Measurements from ENCODE around the gene NCR1. TPM values are rescaled to one million over a fixed set of nuclear protein-coding genes. Genes with fewer than 3 reads are reported as not detected.
"Not testable (repeated sequence)": the region's sequence is repeated elsewhere in the genome, so short reads cannot be mapped to it uniquely, and the experiment has no call there.

Gene NCR1
- total RNA-seq, result not detected in 2 replicates

DNA sequence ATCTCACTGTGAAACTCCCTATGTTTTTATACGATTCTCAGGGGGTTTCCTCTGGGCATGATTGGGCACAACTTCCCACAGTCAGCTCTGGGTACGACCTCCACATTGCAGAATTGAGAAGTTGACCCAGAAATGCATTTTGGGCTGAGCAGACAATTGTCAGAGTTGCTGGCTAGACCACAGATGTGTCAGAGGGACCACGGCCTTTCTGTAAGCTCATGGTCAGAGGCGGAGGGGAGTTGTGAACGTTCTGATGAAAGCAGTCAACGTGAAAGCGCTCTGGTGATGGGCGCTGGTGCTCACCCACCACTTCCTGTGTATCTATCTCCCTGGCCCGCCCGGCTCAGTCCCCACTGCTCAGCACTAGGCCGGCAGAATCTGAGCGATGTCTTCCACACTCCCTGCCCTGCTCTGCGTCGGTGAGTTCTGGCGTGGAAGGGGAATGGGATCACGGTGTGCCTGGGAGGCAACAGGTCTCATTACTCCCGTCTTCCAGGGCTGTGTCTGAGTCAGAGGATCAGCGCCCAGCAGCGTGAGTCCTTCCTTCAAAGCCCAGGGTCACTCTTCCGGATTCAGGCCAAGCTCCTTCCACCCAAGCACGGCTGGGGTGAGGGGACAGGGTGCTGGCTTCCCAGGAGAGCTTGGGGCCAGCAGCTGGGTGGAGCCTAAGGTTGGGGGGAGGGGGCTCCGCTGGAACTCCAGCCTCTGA, at the start of gene NCR1:
Gene NCR1 (plus strand): TSS at position 346 of the 709 bp plus-strand sequence. CDS start 40 bp downstream, at position 386.
- Mint-ChIP-seq H3K36me3 (ENCODE audit: low read depth) (no peaks in the 10 kb centered on the region), H3K9me3 (no peaks in the 10 kb centered on the region), H3K4me3 (no peak within 1 kb of the TSS), H3K27ac (no peak within 1 kb of the TSS), H3K4me1 (no peaks in the 10 kb centered on the region), H3K27me3 (peaks cover 2% of the 10 kb centered on the region)
- no peak for DNase-seq
- intact Hi-C loops (cut with micrococcal nuclease), result no loop called here

DNA sequence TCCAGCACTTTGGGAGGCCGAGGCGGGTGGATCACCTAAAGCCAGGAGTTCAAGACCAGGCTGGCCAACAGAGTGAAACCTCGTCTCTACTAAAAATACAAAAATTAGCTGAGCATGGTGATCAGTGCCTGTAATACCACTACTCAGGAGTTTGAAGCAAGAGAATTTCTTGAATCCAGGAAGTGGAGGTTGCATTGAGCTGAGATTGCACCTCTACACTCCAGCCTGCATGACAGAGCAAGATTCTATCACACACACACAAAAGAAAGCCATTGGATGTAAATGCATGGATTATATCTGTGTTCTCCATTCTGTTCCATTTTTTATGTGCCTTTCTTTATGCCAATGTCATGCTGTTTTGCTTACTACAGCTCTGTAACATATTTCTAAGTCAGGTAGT, 47.5 kb upstream of the NCR1 start:
- intact Hi-C loops (cut with micrococcal nuclease); H3K4me3 Mint-ChIP-seq; H3K27ac Mint-ChIP-seq; H3K27me3 Mint-ChIP-seq; H3K9me3 Mint-ChIP-seq; H3K4me1 Mint-ChIP-seq; H3K36me3 Mint-ChIP-seq (ENCODE audit: low read depth); DNase-seq: not testable (repeated sequence)

DNA sequence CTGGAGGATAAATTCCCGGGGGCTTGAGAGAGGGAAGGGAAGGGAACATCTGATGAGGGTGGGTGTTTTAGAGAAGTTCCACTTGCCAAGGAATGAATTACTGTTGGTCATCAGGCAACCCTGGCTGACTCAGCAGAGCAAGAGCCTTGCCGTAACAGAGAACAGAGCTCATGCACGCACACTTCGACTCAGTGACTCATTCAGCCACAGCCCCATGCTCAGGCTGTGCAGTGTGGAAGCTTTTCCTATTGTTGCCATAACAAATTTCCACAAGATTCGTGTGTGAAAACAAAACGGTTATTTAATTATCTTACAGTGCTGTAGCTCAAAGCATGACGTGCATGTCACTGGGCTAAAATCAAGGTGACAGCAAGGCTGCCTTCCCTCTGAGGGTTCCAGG, 46.5 kb upstream of the NCR1 start:
- H3K4me1 Mint-ChIP-seq; H3K9me3 Mint-ChIP-seq; H3K27me3 Mint-ChIP-seq; H3K4me3 Mint-ChIP-seq; intact Hi-C loops (cut with micrococcal nuclease); DNase-seq; H3K27ac Mint-ChIP-seq; H3K36me3 Mint-ChIP-seq (ENCODE audit: low read depth): not testable (repeated sequence)

DNA sequence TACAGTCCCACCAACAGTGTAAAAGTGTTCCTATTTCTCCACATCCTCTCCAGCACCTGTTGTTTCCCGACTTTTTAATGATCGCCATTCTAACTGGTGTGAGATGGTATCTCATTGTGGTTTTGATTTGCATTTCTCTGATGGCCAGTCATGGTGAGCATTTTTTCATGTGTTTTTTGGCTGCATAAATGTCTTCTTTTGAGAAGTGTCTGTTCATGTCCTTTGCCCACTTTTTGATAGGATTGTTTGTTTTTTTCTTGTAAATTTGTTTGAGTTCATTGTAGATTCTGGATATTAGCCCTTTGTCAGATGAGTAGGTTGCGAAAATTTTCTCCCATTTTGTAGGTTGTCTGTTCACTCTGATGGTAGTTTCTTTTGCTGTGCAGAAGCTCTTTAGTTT, 42.5 kb upstream of the NCR1 start:
- H3K4me1 Mint-ChIP-seq; H3K4me3 Mint-ChIP-seq; H3K27me3 Mint-ChIP-seq; DNase-seq; H3K9me3 Mint-ChIP-seq; H3K27ac Mint-ChIP-seq; H3K36me3 Mint-ChIP-seq (ENCODE audit: low read depth); intact Hi-C loops (cut with micrococcal nuclease): not testable (repeated sequence)

DNA sequence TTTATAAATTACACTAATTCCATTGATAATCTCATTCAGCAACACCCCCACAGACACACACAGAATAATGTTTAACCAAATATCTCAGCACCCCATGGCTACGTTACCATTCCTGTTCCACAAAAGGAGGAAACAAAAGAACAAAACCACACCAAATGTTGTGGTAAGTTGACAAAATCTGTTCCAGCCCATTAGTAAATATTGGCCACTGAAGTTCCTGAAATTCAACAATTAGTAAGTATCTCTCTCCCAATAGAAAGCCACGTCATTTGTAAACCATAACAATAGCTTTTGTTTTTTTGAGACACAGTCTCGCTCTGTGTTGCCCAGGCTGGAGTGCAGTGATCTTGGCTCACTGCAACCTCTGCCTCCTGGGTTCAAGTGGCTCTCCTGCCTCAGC, 34.3 kb upstream of the NCR1 start:
- Mint-ChIP-seq H3K27me3 (peaks cover 3% of the 10 kb centered on the region), H3K4me3 (no peak overlapping the region), H3K36me3 (ENCODE audit: low read depth) (no peaks in the 10 kb centered on the region), H3K4me1 (peaks cover 3% of the 10 kb centered on the region), H3K27ac (no peak overlapping the region), H3K9me3 (no peaks in the 10 kb centered on the region)
- intact Hi-C loops (cut with micrococcal nuclease), result no loop called here
- no peak for DNase-seq

DNA sequence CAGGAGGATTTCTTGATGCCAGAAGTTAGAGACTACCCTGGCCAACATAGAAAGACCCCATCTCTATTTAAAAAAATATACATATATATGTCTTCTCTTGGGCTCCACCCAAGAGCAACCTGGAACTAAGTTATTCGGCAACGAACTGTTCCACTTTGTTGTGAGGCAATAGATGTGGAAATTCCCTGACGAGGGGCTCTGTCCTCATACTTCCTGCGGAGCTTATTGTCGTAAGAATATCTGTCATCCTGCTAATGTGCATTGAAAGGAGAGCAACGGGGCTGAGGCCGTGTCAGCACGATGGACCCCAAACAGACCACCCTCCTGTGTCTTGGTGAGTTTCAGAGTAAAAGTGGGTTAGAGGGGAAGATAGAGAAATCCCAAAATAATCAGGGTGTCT, 32.0 kb upstream of the NCR1 start, which contains the start of gene FCAR:
Gene FCAR (plus strand): TSS at position 246 of the 400 bp plus-strand sequence. CDS start 55 bp downstream, at position 301.
- Mint-ChIP-seq H3K4me3 (no peak within 1 kb of the TSS), H3K9me3 (no peaks in the 10 kb centered on the region), H3K4me1 (peaks cover 3% of the 10 kb centered on the region), H3K27ac (no peak within 1 kb of the TSS), H3K27me3 (peaks cover 7% of the 10 kb centered on the region), H3K36me3 (ENCODE audit: low read depth) (no peaks in the 10 kb centered on the region)
- no peak for DNase-seq
- intact Hi-C loops (cut with micrococcal nuclease), result no loop called here

DNA sequence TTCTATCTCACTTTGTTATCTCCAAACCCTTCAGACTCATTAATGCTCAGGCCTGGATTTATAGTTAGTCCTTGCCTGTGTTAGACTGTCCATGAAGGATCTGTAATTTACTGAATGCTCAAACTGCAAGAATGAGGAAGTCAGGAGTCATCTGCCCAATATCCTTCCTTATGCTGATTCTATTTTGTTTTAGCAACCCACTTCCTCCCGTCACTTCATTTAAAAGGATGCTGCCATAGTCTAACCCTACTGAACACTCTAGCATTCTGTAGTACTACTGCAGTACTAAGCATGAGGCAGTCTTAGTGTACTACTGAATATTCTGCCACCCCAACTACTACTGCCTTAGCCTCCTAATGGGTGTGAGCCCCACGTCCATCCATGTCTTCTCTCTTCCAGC, 30.4 kb upstream of the NCR1 start:
- Mint-ChIP-seq H3K27me3 (peaks cover 11% of the 10 kb centered on the region), H3K4me1 (peaks cover 3% of the 10 kb centered on the region), H3K27ac (no peak overlapping the region), H3K9me3 (no peaks in the 10 kb centered on the region), H3K36me3 (ENCODE audit: low read depth) (no peaks in the 10 kb centered on the region), H3K4me3 (no peak overlapping the region)
- no peak for DNase-seq
- intact Hi-C loops (cut with micrococcal nuclease), result no loop called here

DNA sequence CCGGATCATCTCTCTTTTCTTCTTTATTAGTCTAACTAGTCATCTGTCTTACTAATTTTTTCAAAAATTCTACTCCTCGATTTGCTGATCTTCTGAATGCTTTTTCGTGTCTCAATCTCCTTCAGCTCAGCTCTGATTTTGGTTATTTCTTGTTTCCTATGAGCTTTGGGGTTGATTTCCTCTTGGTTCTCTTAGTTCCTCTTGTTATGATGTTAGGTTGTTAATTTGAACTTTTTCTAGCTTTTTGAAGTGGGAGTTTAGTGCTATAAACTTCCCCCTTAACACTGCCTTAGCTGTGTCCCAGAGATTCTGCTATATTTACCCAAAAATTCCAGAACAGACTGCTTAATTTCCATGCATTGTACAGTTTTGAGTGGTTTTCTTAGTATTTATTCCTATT, 28.5 kb upstream of the NCR1 start:
- H3K36me3 Mint-ChIP-seq (ENCODE audit: low read depth), result no peaks in the 10 kb centered on the region
- no peak overlapping the region for H3K4me3 Mint-ChIP-seq
- no peak overlapping the region for H3K27ac Mint-ChIP-seq
- H3K4me1 Mint-ChIP-seq, result peaks cover 7% of the 10 kb centered on the region
- DNase-seq, result no peak
- peaks cover 20% of the 10 kb centered on the region for H3K27me3 Mint-ChIP-seq
- intact Hi-C loops (cut with micrococcal nuclease), result no loop called here
- no peaks in the 10 kb centered on the region for H3K9me3 Mint-ChIP-seq

GRCh38 chr19:54881884-54882283, 24.1 kb upstream of the NCR1 start:
- peaks cover 7% of the 10 kb centered on the region for H3K4me1 Mint-ChIP-seq
- intact Hi-C loops (cut with micrococcal nuclease), result loop anchor here (10.0 kb wide), 1 partner anchor 253 kb away; no protein-coding TSS in a partner anchor
- peaks cover 19% of the 10 kb centered on the region for H3K27me3 Mint-ChIP-seq
- H3K27ac Mint-ChIP-seq, result no peak overlapping the region
- no peaks in the 10 kb centered on the region for H3K36me3 Mint-ChIP-seq (ENCODE audit: low read depth)
- H3K4me3 Mint-ChIP-seq, result no peak overlapping the region
- H3K9me3 Mint-ChIP-seq, result no peaks in the 10 kb centered on the region
- no peak for DNase-seq

DNA sequence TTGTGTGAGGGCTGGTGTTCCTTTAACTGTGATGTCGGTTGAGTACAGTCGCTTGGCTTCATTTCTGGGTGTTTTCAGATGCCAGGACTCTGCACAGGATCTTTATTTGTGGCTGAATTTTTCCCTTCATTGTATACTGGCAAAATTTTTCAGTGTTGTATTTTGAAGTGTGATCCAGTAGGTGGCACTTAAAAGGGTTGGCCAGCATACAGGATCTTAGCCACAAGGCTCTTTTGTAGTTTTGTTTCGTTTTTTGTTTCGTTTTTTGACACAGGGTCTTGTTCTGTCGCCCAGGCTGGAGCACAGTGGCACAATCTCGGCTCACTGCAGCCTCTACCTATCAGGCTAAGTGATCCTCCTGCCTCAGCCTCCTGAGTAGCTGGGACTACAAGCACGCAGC, 23.2 kb upstream of the NCR1 start:
- Mint-ChIP-seq H3K4me3 (peak overlapping the region; percentile 39), H3K27ac (no peak overlapping the region), H3K36me3 (ENCODE audit: low read depth) (no peaks in the 10 kb centered on the region), H3K27me3 (peaks cover 15% of the 10 kb centered on the region), H3K4me1 (peaks cover 7% of the 10 kb centered on the region), H3K9me3 (no peaks in the 10 kb centered on the region)
- intact Hi-C loops (cut with micrococcal nuclease), result loop anchor here (10.0 kb wide), 1 partner anchor 252 kb away; no protein-coding TSS in a partner anchor
- peak; percentile 73 for DNase-seq

GRCh38 chr19:54883228-54883627, 22.7 kb upstream of the NCR1 start:
- peaks cover 15% of the 10 kb centered on the region for H3K27me3 Mint-ChIP-seq
- no peaks in the 10 kb centered on the region for H3K9me3 Mint-ChIP-seq
- peaks cover 7% of the 10 kb centered on the region for H3K4me1 Mint-ChIP-seq
- no peak overlapping the region for H3K27ac Mint-ChIP-seq
- no peak for DNase-seq
- intact Hi-C loops (cut with micrococcal nuclease), result loop anchor here (10.0 kb wide), 1 partner anchor 252 kb away; no protein-coding TSS in a partner anchor
- H3K36me3 Mint-ChIP-seq (ENCODE audit: low read depth), result no peaks in the 10 kb centered on the region
- H3K4me3 Mint-ChIP-seq, result no peak overlapping the region

GRCh38 chr19:54888239-54888638, 17.7 kb upstream of the NCR1 start:
- no peak for DNase-seq
- Mint-ChIP-seq H3K9me3 (no peaks in the 10 kb centered on the region), H3K4me1 (no peaks in the 10 kb centered on the region), H3K4me3 (no peak overlapping the region), H3K27me3 (no peaks in the 10 kb centered on the region), H3K27ac (no peak overlapping the region), H3K36me3 (ENCODE audit: low read depth) (no peaks in the 10 kb centered on the region)
- intact Hi-C loops (cut with micrococcal nuclease), result loop anchor here (10.0 kb wide), 1 partner anchor 247 kb away; no protein-coding TSS in a partner anchor

DNA sequence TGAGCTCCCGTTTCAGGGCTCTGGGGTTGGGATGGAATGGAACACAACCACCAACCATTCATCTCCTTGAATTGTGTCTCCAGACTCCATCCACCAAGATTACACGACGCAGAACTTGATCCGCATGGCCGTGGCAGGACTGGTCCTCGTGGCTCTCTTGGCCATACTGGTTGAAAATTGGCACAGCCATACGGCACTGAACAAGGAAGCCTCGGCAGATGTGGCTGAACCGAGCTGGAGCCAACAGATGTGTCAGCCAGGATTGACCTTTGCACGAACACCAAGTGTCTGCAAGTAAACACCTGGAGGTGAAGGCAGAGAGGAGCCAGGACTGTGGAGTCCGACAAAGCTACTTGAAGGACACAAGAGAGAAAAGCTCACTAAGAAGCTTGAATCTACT, 16.4 kb upstream of the NCR1 start:
- intact Hi-C loops (cut with micrococcal nuclease), result loop anchor here (10.0 kb wide), 1 partner anchor 245 kb away; no protein-coding TSS in a partner anchor
- no peaks in the 10 kb centered on the region for H3K4me1 Mint-ChIP-seq
- no peak overlapping the region for H3K4me3 Mint-ChIP-seq
- no peaks in the 10 kb centered on the region for H3K9me3 Mint-ChIP-seq
- H3K27me3 Mint-ChIP-seq, result no peaks in the 10 kb centered on the region
- DNase-seq, result no peak
- no peaks in the 10 kb centered on the region for H3K36me3 Mint-ChIP-seq (ENCODE audit: low read depth)
- H3K27ac Mint-ChIP-seq, result no peak overlapping the region

DNA sequence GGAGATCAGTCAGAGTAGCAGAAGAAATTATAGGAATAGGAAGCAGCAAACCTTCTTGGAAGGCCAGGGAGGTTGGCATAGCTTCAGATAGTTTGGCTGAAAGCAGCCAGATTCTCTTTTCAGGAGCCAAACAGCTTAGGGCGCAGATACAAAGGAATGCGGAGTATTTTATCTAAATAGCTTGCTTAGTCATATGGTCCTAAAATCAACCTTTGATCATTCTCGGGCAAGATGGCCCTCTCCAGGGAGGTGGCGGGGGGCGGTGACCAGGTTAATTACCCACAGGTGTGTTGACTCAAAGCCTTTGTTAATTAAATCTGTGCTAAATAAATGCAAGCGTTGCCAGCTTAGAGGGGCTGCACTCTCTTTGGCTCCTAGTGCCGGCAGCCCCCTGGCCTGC, 12.5 kb upstream of the NCR1 start:
- H3K36me3 Mint-ChIP-seq (ENCODE audit: low read depth), result no peaks in the 10 kb centered on the region
- no peak for DNase-seq
- H3K4me3 Mint-ChIP-seq, result no peak overlapping the region
- intact Hi-C loops (cut with micrococcal nuclease), result no loop called here
- no peaks in the 10 kb centered on the region for H3K9me3 Mint-ChIP-seq
- peaks cover 2% of the 10 kb centered on the region for H3K27me3 Mint-ChIP-seq
- no peaks in the 10 kb centered on the region for H3K4me1 Mint-ChIP-seq
- no peak overlapping the region for H3K27ac Mint-ChIP-seq

DNA sequence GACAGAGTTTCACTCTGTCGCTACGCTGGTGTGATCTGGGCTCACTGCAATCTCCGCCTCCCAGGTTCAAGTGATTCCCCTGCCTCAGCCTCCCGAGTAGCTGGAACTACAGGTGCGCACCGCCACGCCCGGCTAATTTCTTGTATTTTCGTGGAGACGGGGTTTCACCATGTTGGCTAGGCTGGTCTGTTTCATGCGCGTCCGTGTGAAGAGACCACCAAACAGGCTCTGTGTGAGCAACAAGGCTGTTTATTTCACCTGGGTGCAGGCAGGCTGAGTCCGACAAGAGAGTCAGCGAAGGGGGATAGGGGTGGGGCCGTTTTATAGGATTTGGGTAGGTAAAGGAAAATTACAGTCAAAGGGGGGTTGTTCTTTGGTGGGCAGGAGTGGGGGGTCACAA, 11.8 kb upstream of the NCR1 start:
- H3K4me1 Mint-ChIP-seq; DNase-seq; intact Hi-C loops (cut with micrococcal nuclease); H3K27ac Mint-ChIP-seq; H3K36me3 Mint-ChIP-seq (ENCODE audit: low read depth); H3K4me3 Mint-ChIP-seq; H3K27me3 Mint-ChIP-seq; H3K9me3 Mint-ChIP-seq: not testable (repeated sequence)

All from activated CD4-positive, alpha-beta T cell treated with anti-CD3 and anti-CD28 coated beads, Interleukin-2, amount 10 ng/mL, durations not matched to agents 24 days and 14 days (primary cell).